Measurements from ENCODE around the gene FBXO11. TPM values are rescaled to one million over a fixed set of nuclear protein-coding genes. Genes with fewer than 3 reads are reported as not detected.
A peak's percentile ranks its signal among the peaks of the same experiment; 100 is the strongest.

The FBXO11 gene
- total and polyA plus RNA-seq, 4 experiments from 2014 or later = 4.7 to 87.3 (median 48.9) TPM

DNA sequence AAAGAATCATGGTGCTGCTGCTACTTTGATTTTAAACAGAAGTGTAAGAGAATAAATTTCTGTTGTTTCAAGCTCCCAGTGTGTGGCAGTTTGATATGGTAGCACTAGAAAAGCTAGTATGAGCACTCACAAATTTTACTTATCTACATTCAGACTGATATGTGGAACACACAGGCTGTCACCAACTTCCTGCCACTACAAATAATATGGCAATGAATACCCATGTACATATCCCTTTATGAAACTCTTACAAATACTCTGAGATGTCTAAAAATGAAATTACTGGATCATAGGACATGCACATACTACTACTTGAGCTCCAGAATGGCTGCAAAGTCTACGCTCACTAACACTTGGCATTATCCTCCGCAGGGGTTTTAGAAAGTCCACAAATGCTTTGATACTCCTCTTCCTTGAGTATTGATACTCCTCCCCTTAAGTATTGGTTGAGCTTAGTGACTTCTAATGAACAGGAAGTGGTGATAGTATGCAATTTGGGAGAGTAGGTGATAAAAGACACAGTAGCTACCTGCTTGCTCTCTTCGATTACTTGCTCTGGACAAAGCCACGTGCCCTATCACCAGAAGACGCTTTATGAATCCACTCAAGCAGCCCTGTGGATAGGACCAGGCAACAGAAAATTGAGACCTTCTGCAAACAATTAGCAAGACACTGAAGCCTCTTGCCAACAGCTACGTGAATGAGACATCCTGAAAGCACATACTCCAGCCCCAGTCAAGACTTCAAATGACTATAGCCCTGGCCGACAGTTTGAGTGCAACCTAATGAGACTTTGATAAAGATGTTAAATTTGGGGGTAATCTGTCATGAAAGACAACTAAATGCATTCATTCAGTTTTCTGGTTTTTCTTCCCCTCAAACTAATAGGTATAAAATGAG, 35.4 kb downstream of the FBXO11 start:
- peaks cover 8% of the 10 kb centered on the region for H3K36me3 ChIP-seq (ENCODE audit: insufficient read depth, low read length)
- Mint-ChIP-seq H3K27ac (peak overlapping the region; percentile 30 to 92 (median 83)), H3K4me1 (peaks cover 58 to 86% (median 72%) of the 10 kb centered on the region in 4 donors), H3K9me3 (no peaks in the 10 kb centered on the region), H3K4me3 (peak overlapping the region in 7 of 8 donors; percentile 3 to 73 (median 60)), H3K27me3 (no peaks in the 10 kb centered on the region), H3K36me3 (peaks cover 14 to 19% of the 10 kb centered on the region in 2 donors)
- CTCF ChIA-PET (ENCODE audit: partially characterized antibody) = interaction anchor here (0.7 to 6.5 kb wide), 3 partner anchors 13 to 36 kb away, joined by 3 to 43 read pairs (median 6); no protein-coding TSS in a partner anchor
- POLR2A ChIA-PET (ENCODE audit: partially characterized antibody) = interaction anchor here (1.1 kb wide), 1 partner anchor 36 kb away, joined by 7 read pairs; no protein-coding TSS in a partner anchor
- H3K27ac ChIP-seq (ENCODE audit: low read depth, low read length) = no peak overlapping the region
- no peaks in the 10 kb centered on the region for H3K27me3 ChIP-seq (ENCODE audit: insufficient read depth, low read length)
- H3K4me3 ChIP-seq (ENCODE audit: low read length in 2 of 2) = no peak overlapping the region
- intact Hi-C loops (cut with micrococcal nuclease) = loop anchor here (2.0 kb wide), 1 partner anchor 14 kb away; no protein-coding TSS in a partner anchor
- H3K4me1 ChIP-seq (ENCODE audit: insufficient read depth, low read length) = peaks cover 82% of the 10 kb centered on the region
- no peaks in the 10 kb centered on the region for H3K9me3 ChIP-seq (ENCODE audit: control insufficient read depth in 1 of 2, low read length in 2 of 2)
- no peak for DNase-seq

DNA sequence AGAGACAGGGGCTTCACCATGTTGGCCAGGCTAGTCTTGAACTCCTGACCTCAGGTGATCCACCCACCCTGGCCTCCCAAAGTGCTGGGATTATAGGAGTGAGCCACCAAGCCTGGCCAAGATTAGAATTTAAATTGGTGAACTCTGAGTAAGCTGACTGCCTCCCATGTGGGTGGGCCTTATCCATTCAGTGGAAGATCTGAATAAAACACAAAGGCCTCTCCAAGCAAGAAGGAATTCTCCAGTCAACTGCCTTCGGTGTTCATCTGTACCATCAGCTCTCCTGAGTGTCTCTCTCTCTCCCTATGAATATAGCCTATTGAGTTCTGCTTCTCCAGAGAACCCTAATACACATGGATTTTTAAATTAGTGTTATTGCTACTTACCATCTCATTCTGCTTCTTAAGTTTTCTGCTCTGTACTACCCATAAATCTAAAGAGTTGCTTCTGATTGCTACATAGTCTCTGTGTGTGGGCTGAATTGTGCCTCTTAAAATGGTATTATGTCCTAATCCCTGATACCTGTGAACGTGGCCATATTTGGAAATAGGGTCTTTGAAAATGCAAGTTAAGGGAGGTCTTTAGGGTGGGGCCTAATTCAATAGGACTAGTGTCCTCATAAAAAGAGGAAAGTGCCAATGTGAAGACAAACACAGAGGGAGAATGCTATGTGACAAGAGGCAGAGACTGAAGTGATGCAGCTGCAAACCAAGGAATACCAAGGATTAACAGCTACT, 36.3 kb downstream of the FBXO11 start:
- no peak for DNase-seq
- Mint-ChIP-seq H3K27me3 (no peaks in the 10 kb centered on the region), H3K9me3 (no peaks in the 10 kb centered on the region), H3K36me3 (peaks cover 14 to 19% of the 10 kb centered on the region in 2 donors), H3K4me3 (peak overlapping the region in 2 of 8 donors; percentile 6 to 16), H3K4me1 (peaks cover 61 to 86% (median 77%) of the 10 kb centered on the region in 4 donors), H3K27ac (peak overlapping the region; percentile 11 to 86 (median 54))
- Histone ChIP-seq H3K36me3 (ENCODE audit: insufficient read depth, low read length) (peaks cover 8% of the 10 kb centered on the region), H3K9me3 (ENCODE audit: control insufficient read depth in 1 of 2, low read length in 2 of 2) (no peaks in the 10 kb centered on the region), H3K27ac (ENCODE audit: low read depth, low read length) (no peak overlapping the region), H3K27me3 (ENCODE audit: insufficient read depth, low read length) (no peaks in the 10 kb centered on the region), H3K4me3 (ENCODE audit: low read length in 2 of 2) (no peak overlapping the region), H3K4me1 (ENCODE audit: insufficient read depth, low read length) (peaks cover 88% of the 10 kb centered on the region)
- POLR2A ChIA-PET (ENCODE audit: partially characterized antibody) = interaction anchor here (1.1 kb wide), 1 partner anchor 37 kb away, joined by 7 read pairs; no protein-coding TSS in a partner anchor
- CTCF ChIA-PET (ENCODE audit: partially characterized antibody) = interaction anchor here (0.7 to 6.5 kb wide), 3 partner anchors 12 to 37 kb away, joined by 3 to 43 read pairs (median 6); no protein-coding TSS in a partner anchor
- intact Hi-C loops (cut with micrococcal nuclease) = loop anchor here (2.0 kb wide), 1 partner anchor 13 kb away; no protein-coding TSS in a partner anchor

DNA sequence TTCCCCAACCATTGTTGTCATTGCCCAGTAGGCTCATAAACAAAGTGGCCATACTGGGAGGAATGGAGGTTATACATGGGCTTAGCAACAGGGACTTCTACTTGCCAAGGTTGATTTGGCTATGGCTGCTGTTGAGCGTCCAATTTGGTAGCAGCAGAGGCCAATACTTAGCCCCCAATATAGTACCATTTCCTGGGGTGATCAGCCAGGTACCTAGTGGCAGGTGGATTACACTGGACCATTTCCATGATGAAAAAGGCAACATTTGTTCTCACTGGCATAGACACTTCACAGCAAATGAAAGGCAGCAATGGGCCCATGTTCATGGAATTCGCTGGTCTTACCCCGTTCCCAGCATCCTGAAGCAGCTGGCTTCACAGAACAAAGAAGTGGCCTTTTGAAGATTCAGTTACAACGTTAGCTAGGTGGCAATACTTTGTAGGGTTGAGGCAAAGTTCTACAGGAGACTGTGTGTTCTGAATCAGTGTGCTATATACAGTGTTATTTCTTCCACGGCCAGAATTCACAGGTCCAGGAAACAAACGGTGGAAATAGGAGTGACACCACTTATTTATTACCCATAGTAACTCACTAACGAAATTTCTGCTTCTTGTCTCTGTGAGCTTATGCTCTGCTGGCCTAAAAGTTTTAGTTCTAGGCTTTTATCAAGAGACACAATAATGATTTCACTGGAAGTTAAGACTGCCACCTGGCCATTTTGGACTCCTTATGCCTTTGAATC, 37.5 kb downstream of the FBXO11 start:
- no peak overlapping the region for H3K4me3 ChIP-seq (ENCODE audit: low read length in 2 of 2)
- Mint-ChIP-seq H3K36me3 (peaks cover 14 to 19% of the 10 kb centered on the region in 2 donors), H3K27ac (peak overlapping the region in 6 of 7 donors; percentile 1 to 75 (median 53)), H3K4me3 (peak overlapping the region in 3 of 8 donors; percentile 4 to 50 (median 27)), H3K4me1 (peaks cover 64 to 93% (median 79%) of the 10 kb centered on the region in 4 donors), H3K27me3 (no peaks in the 10 kb centered on the region), H3K9me3 (no peaks in the 10 kb centered on the region)
- peaks cover 93% of the 10 kb centered on the region for H3K4me1 ChIP-seq (ENCODE audit: insufficient read depth, low read length)
- POLR2A ChIA-PET (ENCODE audit: partially characterized antibody) = no interaction called here
- intact Hi-C loops (cut with micrococcal nuclease) = no loop called here
- H3K27ac ChIP-seq (ENCODE audit: low read depth, low read length) = no peak overlapping the region
- CTCF ChIA-PET (ENCODE audit: partially characterized antibody) = interaction anchor here (6.5 kb wide), 1 partner anchor 11 kb away, joined by 43 read pairs; no protein-coding TSS in a partner anchor
- peaks cover 8% of the 10 kb centered on the region for H3K36me3 ChIP-seq (ENCODE audit: insufficient read depth, low read length)
- H3K27me3 ChIP-seq (ENCODE audit: insufficient read depth, low read length) = no peaks in the 10 kb centered on the region
- DNase-seq = no peak
- no peaks in the 10 kb centered on the region for H3K9me3 ChIP-seq (ENCODE audit: control insufficient read depth in 1 of 2, low read length in 2 of 2)

DNA sequence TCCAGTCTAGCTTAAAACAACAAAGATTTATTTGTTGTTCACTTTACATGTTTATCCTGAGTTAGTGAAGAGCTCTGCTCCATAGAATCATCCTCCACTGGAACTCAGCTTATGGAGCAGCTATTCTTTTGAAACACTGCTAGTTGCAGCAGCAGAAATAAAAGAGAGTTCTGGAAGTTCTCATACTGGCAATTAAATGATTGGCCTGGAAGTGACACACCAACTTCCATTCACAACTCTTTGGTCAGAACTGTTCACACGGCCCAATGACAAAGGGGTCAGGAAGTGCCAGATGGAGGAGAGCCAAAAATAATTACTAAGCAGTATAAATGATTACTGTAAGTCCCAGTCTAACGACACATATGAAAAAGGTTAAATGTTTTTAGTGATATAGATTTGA, 39.1 kb downstream of the FBXO11 start:
- H3K4me1 Mint-ChIP-seq = peaks cover 60 to 90% (median 75%) of the 10 kb centered on the region in 4 donors
- H3K27me3 ChIP-seq (ENCODE audit: insufficient read depth, low read length) = no peaks in the 10 kb centered on the region
- POLR2A ChIA-PET (ENCODE audit: partially characterized antibody) = no interaction called here

DNA sequence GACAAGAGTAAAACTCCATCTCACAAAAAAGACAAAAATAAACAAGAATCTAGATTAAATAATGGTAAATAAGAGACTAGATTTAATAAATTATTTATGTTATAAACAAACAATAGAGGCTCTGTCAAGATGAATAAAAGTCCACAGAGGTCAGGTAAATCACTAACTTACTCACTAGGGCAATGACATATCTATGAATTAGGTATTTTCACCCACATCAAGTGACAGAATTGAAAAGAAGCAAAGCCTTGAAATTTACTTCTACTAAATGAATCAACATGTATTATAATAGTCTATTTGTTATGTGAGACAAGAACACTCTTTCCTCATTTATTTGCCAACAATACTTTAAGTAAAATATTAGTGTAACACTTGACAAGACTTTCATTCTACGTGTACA, 41.7 kb downstream of the FBXO11 start:
- Mint-ChIP-seq H3K4me3 (peak overlapping the region in 2 of 8 donors; percentile 7 to 8), H3K9me3 (no peaks in the 10 kb centered on the region), H3K4me1 (peaks cover 47 to 85% (median 65%) of the 10 kb centered on the region in 4 donors), H3K27ac (peak overlapping the region in 5 of 7 donors; percentile 0 to 91 (median 43)), H3K27me3 (no peaks in the 10 kb centered on the region), H3K36me3 (peaks cover 5 to 7% of the 10 kb centered on the region in 2 donors)
- intact Hi-C loops (cut with micrococcal nuclease) = loop anchor here (2.0 kb wide), 1 partner anchor 42 kb away; the partner anchor contains the start of gene FBXO11
- no peaks in the 10 kb centered on the region for H3K36me3 ChIP-seq (ENCODE audit: insufficient read depth, low read length)
- ChIA-PET CTCF (ENCODE audit: partially characterized antibody) (no interaction called here), POLR2A (ENCODE audit: partially characterized antibody) (no interaction called here)
- DNase-seq = no peak
- no peaks in the 10 kb centered on the region for H3K9me3 ChIP-seq (ENCODE audit: control insufficient read depth in 1 of 2, low read length in 2 of 2)
- H3K27ac ChIP-seq (ENCODE audit: low read depth, low read length) = no peak overlapping the region
- no peaks in the 10 kb centered on the region for H3K27me3 ChIP-seq (ENCODE audit: insufficient read depth, low read length)
- H3K4me3 ChIP-seq (ENCODE audit: low read length in 2 of 2) = no peak overlapping the region
- H3K4me1 ChIP-seq (ENCODE audit: insufficient read depth, low read length) = peaks cover 75% of the 10 kb centered on the region

More for the DNA sequence above, 39.1 kb downstream of the FBXO11 start:
- peak overlapping the region in 4 of 8 donors; percentile 13 to 64 (median 38) for H3K4me3 Mint-ChIP-seq
- H3K9me3 Mint-ChIP-seq = no peaks in the 10 kb centered on the region
- no peaks in the 10 kb centered on the region for H3K9me3 ChIP-seq (ENCODE audit: control insufficient read depth in 1 of 2, low read length in 2 of 2)
- H3K36me3 Mint-ChIP-seq = peaks cover 8 to 15% of the 10 kb centered on the region in 2 donors
- peak overlapping the region in 4 of 7 donors; percentile 2 to 85 (median 42) for H3K27ac Mint-ChIP-seq
- H3K4me3 ChIP-seq (ENCODE audit: low read length in 2 of 2) = no peak overlapping the region
- peaks cover 93% of the 10 kb centered on the region for H3K4me1 ChIP-seq (ENCODE audit: insufficient read depth, low read length)
- CTCF ChIA-PET (ENCODE audit: partially characterized antibody) = interaction anchor here (1.3 to 2.6 kb wide), 3 partner anchors 9 to 239 kb away, joined by 3 to 11 read pairs (median 9); no protein-coding TSS in a partner anchor
- peaks cover 3% of the 10 kb centered on the region for H3K36me3 ChIP-seq (ENCODE audit: insufficient read depth, low read length)
- intact Hi-C loops (cut with micrococcal nuclease) = no loop called here
- H3K27ac ChIP-seq (ENCODE audit: low read depth, low read length) = no peak overlapping the region
- H3K27me3 Mint-ChIP-seq = no peaks in the 10 kb centered on the region
- no peak for DNase-seq

DNA sequence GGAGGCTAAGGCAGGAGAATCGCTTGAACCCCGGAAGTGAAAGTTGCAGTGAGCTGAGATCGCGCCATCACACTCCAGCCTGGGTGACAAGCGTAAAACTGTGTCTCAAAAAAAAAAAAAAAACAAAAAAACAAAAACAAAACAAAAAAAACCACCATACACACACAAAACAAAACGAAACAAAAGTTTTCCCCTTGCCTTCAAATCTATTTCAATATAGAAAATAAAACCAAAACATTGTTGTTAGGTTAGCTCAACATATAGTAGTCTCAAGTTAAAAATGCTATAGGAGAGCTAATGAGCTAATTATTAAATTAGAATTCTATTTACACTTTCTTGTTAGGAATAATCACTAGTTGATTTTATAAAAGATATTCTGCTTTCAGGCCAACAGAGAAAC, 43.3 kb downstream of the FBXO11 start:
- H3K36me3 ChIP-seq (ENCODE audit: insufficient read depth, low read length) = no peaks in the 10 kb centered on the region
- peaks cover 0 to 6% of the 10 kb centered on the region in 2 donors for H3K36me3 Mint-ChIP-seq
- peaks cover 58% of the 10 kb centered on the region for H3K4me1 ChIP-seq (ENCODE audit: insufficient read depth, low read length)
- H3K27me3 Mint-ChIP-seq = no peaks in the 10 kb centered on the region
- no peak overlapping the region for H3K4me3 ChIP-seq (ENCODE audit: low read length in 2 of 2)
- no peaks in the 10 kb centered on the region for H3K9me3 ChIP-seq (ENCODE audit: control insufficient read depth in 1 of 2, low read length in 2 of 2)
- peaks cover 38 to 70% (median 56%) of the 10 kb centered on the region in 4 donors for H3K4me1 Mint-ChIP-seq
- intact Hi-C loops (cut with micrococcal nuclease) = no loop called here
- H3K4me3 Mint-ChIP-seq = no peak overlapping the region
- ChIA-PET CTCF (ENCODE audit: partially characterized antibody) (interaction anchor here (0.8 to 1.5 kb wide), 4 partner anchors 17 to 557 kb away, joined by 3 to 5 read pairs (median 4); partner anchors contain the start of gene FBXO11), POLR2A (ENCODE audit: partially characterized antibody) (no interaction called here)
- H3K27me3 ChIP-seq (ENCODE audit: insufficient read depth, low read length) = no peaks in the 10 kb centered on the region
- H3K9me3 Mint-ChIP-seq = no peaks in the 10 kb centered on the region
- no peak for DNase-seq
- H3K27ac ChIP-seq (ENCODE audit: low read depth, low read length) = no peak overlapping the region
- peak overlapping the region in 5 of 7 donors; percentile 30 to 85 (median 62) for H3K27ac Mint-ChIP-seq

All from CD4-positive, alpha-beta memory T cell (primary cell).